WTC11 (cell line): ENCODE data around the gene SUSD6. TPM values are rescaled to one million over a fixed set of nuclear protein-coding genes. Genes with fewer than 3 reads are reported as not detected.
A peak's percentile ranks its signal among the peaks of the same experiment; 100 is the strongest.

Source experiments
- ATAC-seq: fragments of 200-7000 bp; cut with Tn5 transposase; 2 replicates; pipeline ENCODE4 v1.10.0; 2021; ENCODE audit warnings: mild to moderate bottlenecking, moderate library complexity
- CTCF ChIA-PET: fragments of 300-600 bp; sonication (Branson Sonifier 250); formaldehyde crosslinking; loops from one replicate; lab custom pipeline; 2021; ENCODE audit warnings: antibody characterized with exemption; lab: Charles Lee
- POLR2A ChIA-PET: fragments of 350-600 bp; sonication (Branson Sonifier 250); formaldehyde crosslinking; loops from one replicate; lab custom pipeline; 2021; ENCODE audit warnings: antibody characterized with exemption; lab: Charles Lee
- DNase-seq: peaks from one replicate; pipeline ENCODE4 v3.0.0; 2021; ENCODE audit warnings: low spot score
- H3K27ac Mint-ChIP-seq: 2 replicates; pipeline ENCODE4 v1.8.0; 2021; ENCODE audit warnings: mixed read lengths
- H3K27me3 Mint-ChIP-seq: 2 replicates; pipeline ENCODE4 v1.8.0; 2021; ENCODE audit warnings: low read depth, mild to moderate bottlenecking, moderate library complexity, mixed read lengths
- H3K36me3 Mint-ChIP-seq: 2 replicates; pipeline ENCODE4 v1.8.0; 2021; ENCODE audit warnings: mixed read lengths
- H3K4me1 Mint-ChIP-seq: 2 replicates; pipeline ENCODE4 v1.8.0; 2022; ENCODE audit warnings: mixed read lengths
- H3K4me3 Mint-ChIP-seq: 2 replicates; pipeline ENCODE4 v1.8.0; 2021; ENCODE audit warnings: mild to moderate bottlenecking, moderate library complexity, mixed read lengths
- H3K9me3 Mint-ChIP-seq: 2 replicates; pipeline ENCODE4 v1.8.0; 2021; ENCODE audit warnings: mixed read lengths
- AR ChIP-seq: fragments of 250-450 bp; sonication (Bioruptor Pico); IDR thresholded peaks from 2 replicates; pipeline ENCODE4 v1.9.0; 2021; ENCODE audit warnings: mild to moderate bottlenecking
- ESRRA ChIP-seq: sonication (generic); formaldehyde crosslinking; IDR thresholded peaks from 2 replicates; pipeline ENCODE4 v1.8.1; 2022; ENCODE audit warnings: mild to moderate bottlenecking, missing genetic modification reagents, borderline replicate concordance
- ETV6 ChIP-seq: sonication (generic); formaldehyde crosslinking; IDR thresholded peaks from 2 replicates; pipeline ENCODE4 v1.8.1; 2022; ENCODE audit warnings: mild to moderate bottlenecking, missing genetic modification reagents
- FOXJ3 ChIP-seq: sonication (generic); formaldehyde crosslinking; IDR thresholded peaks from 2 replicates; pipeline ENCODE4 v1.9.0; 2021; ENCODE audit warnings: missing genetic modification reagents, mild to moderate bottlenecking, borderline replicate concordance
- FOXK1 ChIP-seq: sonication (generic); formaldehyde crosslinking; IDR thresholded peaks from 2 replicates; pipeline ENCODE4 v1.8.0; 2022; ENCODE audit warnings: mild to moderate bottlenecking, moderate library complexity, missing genetic modification reagents
- GABPB1 ChIP-seq: sonication (generic); formaldehyde crosslinking; IDR thresholded peaks from 2 replicates; pipeline ENCODE4 v1.8.1; 2023; ENCODE audit warnings: mild to moderate bottlenecking, missing genetic modification reagents
- MAX ChIP-seq: sonication (generic); formaldehyde crosslinking; IDR thresholded peaks from 2 replicates; pipeline ENCODE4 v1.8.0; 2022; ENCODE audit warnings: mild to moderate bottlenecking, missing genetic modification reagents
- NR1H2 ChIP-seq: sonication (generic); formaldehyde crosslinking; IDR thresholded peaks from 2 replicates; pipeline ENCODE4 v1.9.0; 2021; ENCODE audit warnings: mild to moderate bottlenecking, moderate library complexity, missing genetic modification reagents
- NR2C2 ChIP-seq: sonication (generic); formaldehyde crosslinking; IDR thresholded peaks from 2 replicates; pipeline ENCODE4 v1.8.0; 2022; ENCODE audit warnings: mild to moderate bottlenecking, missing genetic modification reagents
- NR3C1 ChIP-seq: sonication (generic); formaldehyde crosslinking; conservative IDR thresholded peaks from 2 replicates; pipeline ENCODE4 v1.8.1; 2023; ENCODE audit warnings: low read depth, mild to moderate bottlenecking, missing genetic modification reagents
- PRDM15 ChIP-seq: sonication (generic); formaldehyde crosslinking; IDR thresholded peaks from 2 replicates; pipeline ENCODE4 v1.8.0; 2022; ENCODE audit warnings: missing genetic modification reagents
- PRRX2 ChIP-seq: fragments of 250-450 bp; sonication (Bioruptor Pico); IDR thresholded peaks from 2 replicates; pipeline ENCODE4 v1.8.0; 2021; ENCODE audit warnings: mild to moderate bottlenecking
- SP1 ChIP-seq: sonication (generic); formaldehyde crosslinking; conservative IDR thresholded peaks from 2 replicates; pipeline ENCODE4 v1.8.1; 2022; ENCODE audit warnings: missing genetic modification reagents
- TP53 ChIP-seq: sonication (generic); formaldehyde crosslinking; IDR thresholded peaks from 2 replicates; pipeline ENCODE4 v1.8.1; 2023; ENCODE audit warnings: mild to moderate bottlenecking, missing genetic modification reagents
- ZNF121 ChIP-seq: sonication (generic); formaldehyde crosslinking; IDR thresholded peaks from 2 replicates; pipeline ENCODE4 v1.8.0; 2023; ENCODE audit warnings: missing genetic modification reagents
- ZNF219 ChIP-seq: sonication (generic); formaldehyde crosslinking; IDR thresholded peaks from 2 replicates; pipeline ENCODE4 v1.8.0; 2023; ENCODE audit warnings: missing genetic modification reagents, mild to moderate bottlenecking, borderline replicate concordance
- ZNF232 ChIP-seq: sonication (generic); formaldehyde crosslinking; IDR thresholded peaks from 2 replicates; pipeline ENCODE4 v1.8.0; 2022; ENCODE audit warnings: mild to moderate bottlenecking, missing genetic modification reagents
- ZNF423 ChIP-seq: fragments of 250-450 bp; sonication (Bioruptor Pico); IDR thresholded peaks from 2 replicates; pipeline ENCODE4 v2.1.2; 2022; ENCODE audit warnings: mild to moderate bottlenecking, moderate library complexity
- ZSCAN18 ChIP-seq: fragments of 250-450 bp; sonication (Bioruptor Pico); IDR thresholded peaks from 2 replicates; pipeline ENCODE4 v2.1.2; 2022; ENCODE audit warnings: mild to moderate bottlenecking, moderate library complexity
- total RNA-seq: library from RNA; stranded (reverse); gene quantifications from 3 replicates; pipeline ENCODE4 v1.2.3, GENCODE V29; 2021

Gene SUSD6
- total RNA-seq, 1 experiment from 2014 or later, result 10.1 TPM

GRCh38 chr14:69650948-69651369 lies 39.6 kb downstream of the SUSD6 start:
- H3K36me3 Mint-ChIP-seq, result no peaks in the 10 kb centered on the region
- ChIA-PET CTCF (interaction anchor here (1.3 kb wide), 1 partner anchor 103 kb away, joined by 4 read pairs; no protein-coding TSS in a partner anchor), POLR2A (no interaction called here)
- ATAC-seq (peak; percentile 36), DNase-seq (no peak)
- no peaks in the 10 kb centered on the region for H3K9me3 Mint-ChIP-seq
- peaks cover 59% of the 10 kb centered on the region for H3K4me1 Mint-ChIP-seq
- H3K27me3 Mint-ChIP-seq, result no peaks in the 10 kb centered on the region
- no peak overlapping the region for H3K4me3 Mint-ChIP-seq
- no peak for TF ChIP-seq ZSCAN18 (CRISPR knock-in tag)
- TF ChIP-seq NR2C2 (CRISPR knock-in tag), result no peak
- TF ChIP-seq ESRRA (CRISPR knock-in tag), result no peak
- H3K27ac Mint-ChIP-seq, result peak overlapping the region; percentile 15; the same call in 1 of the 2 replicates

GRCh38 chr14:69651664-69652063 lies 40.3 kb downstream of the SUSD6 start:
- ATAC-seq (no peak), DNase-seq (no peak)
- H3K27ac Mint-ChIP-seq, result no peak overlapping the region
- no peak overlapping the region for H3K4me3 Mint-ChIP-seq
- peaks cover 59% of the 10 kb centered on the region for H3K4me1 Mint-ChIP-seq
- no peaks in the 10 kb centered on the region for H3K27me3 Mint-ChIP-seq
- H3K9me3 Mint-ChIP-seq, result no peaks in the 10 kb centered on the region
- CTCF ChIA-PET, result interaction anchor here (1.3 kb wide), 1 partner anchor 104 kb away, joined by 4 read pairs; no protein-coding TSS in a partner anchor
- POLR2A ChIA-PET, result no interaction called here
- no peak for TF ChIP-seq TP53 (CRISPR knock-in tag)
- TF ChIP-seq FOXK1, result no peak
- no peak for TF ChIP-seq NR3C1 (CRISPR knock-in tag)
- TF ChIP-seq, all 79 proteins: peak for 0
- H3K36me3 Mint-ChIP-seq, result no peaks in the 10 kb centered on the region

- no peaks in the 10 kb centered on the region for H3K27me3 Mint-ChIP-seq
- CTCF ChIA-PET, result no interaction called here
- no peaks in the 10 kb centered on the region for H3K36me3 Mint-ChIP-seq
- TF ChIP-seq FOXJ3 (CRISPR knock-in tag) (no peak), NR1H2 (CRISPR knock-in tag) (no peak), GABPB1 (CRISPR knock-in tag) (no peak)
- H3K9me3 Mint-ChIP-seq, result no peaks in the 10 kb centered on the region
- ATAC-seq (no peak), DNase-seq (no peak)
- H3K4me1 Mint-ChIP-seq, result peaks cover 54% of the 10 kb centered on the region
- H3K4me3 Mint-ChIP-seq, result no peak overlapping the region
- POLR2A ChIA-PET, result no interaction called here
- H3K27ac Mint-ChIP-seq, result 0 out of 2 replicates have a peak overlapping the region, but pooled peaks have one; percentile 25
Measured at GRCh38 chr14:69652942-69653684, 41.7 kb downstream of the SUSD6 start.

- Mint-ChIP-seq H3K9me3 (no peaks in the 10 kb centered on the region), H3K36me3 (no peaks in the 10 kb centered on the region), H3K4me3 (no peak overlapping the region), H3K4me1 (peaks cover 54% of the 10 kb centered on the region), H3K27me3 (no peaks in the 10 kb centered on the region), H3K27ac (no peak overlapping the region)
- CTCF ChIA-PET, result interaction anchor here (0.7 kb wide), 1 partner anchor 106 kb away, joined by 3 read pairs; no protein-coding TSS in a partner anchor
- POLR2A ChIA-PET, result no interaction called here
- ATAC-seq (no peak), DNase-seq (no peak)
- TF ChIP-seq FOXK1 (no peak), MAX (CRISPR knock-in tag) (no peak), SP1 (no peak), PRRX2 (CRISPR knock-in tag) (no peak), AR (CRISPR knock-in tag) (no peak), ZNF232 (no peak), ZNF121 (CRISPR knock-in tag) (no peak), ZNF423 (CRISPR knock-in tag) (no peak), ZNF219 (no peak), PRDM15 (no peak), ETV6 (no peak)
Measured at GRCh38 chr14:69654116-69654515, 42.7 kb downstream of the SUSD6 start.
